ENCODE data around the gene MRPL55.

- TF ChIP-seq POLR2A (IDR thresholded peaks at IDR 0.05; ENCODE audit: low read length) = no peak
- no peak for TF ChIP-seq GATA1 (IDR thresholded peaks at IDR 0.05; ENCODE audit: low read depth, low read length)
Observed at GRCh38 chr1:228066416-228066815, 42.7 kb downstream of the MRPL55 start.
